GM23248 (cell line): Measurements from ENCODE around the gene AHCY.
"Not testable (repeated sequence)": the region's sequence is repeated elsewhere in the genome, so short reads cannot be mapped to it uniquely, and the experiment has no call there.

ENCODE experiments used
- EZH2 ChIP-seq: fragments of 200-600 bp; sonication (generic); IDR thresholded peaks from 2 replicates; pipeline ENCODE4 v1.6.1; 2018; ENCODE audit warnings: antibody characterized with exemption, mild to moderate bottlenecking; ENCODE audit not compliant: insufficient read depth, poor library complexity, severe bottlenecking
- EZH2phosphoT487 ChIP-seq: fragments of 200-600 bp; sonication (generic); IDR thresholded peaks from 2 replicates; pipeline ENCODE4 v1.6.1; 2018; ENCODE audit warnings: antibody characterized with exemption, moderate library complexity, mild to moderate bottlenecking, low read depth; ENCODE audit not compliant: insufficient read depth

GRCh38 chr20:34298294-34298784 lies 4.8 kb downstream of the AHCY start:
- TF ChIP-seq EZH2, EZH2phosphoT487: not testable (repeated sequence)
